Measurements from ENCODE around the gene REG4.

DNA sequence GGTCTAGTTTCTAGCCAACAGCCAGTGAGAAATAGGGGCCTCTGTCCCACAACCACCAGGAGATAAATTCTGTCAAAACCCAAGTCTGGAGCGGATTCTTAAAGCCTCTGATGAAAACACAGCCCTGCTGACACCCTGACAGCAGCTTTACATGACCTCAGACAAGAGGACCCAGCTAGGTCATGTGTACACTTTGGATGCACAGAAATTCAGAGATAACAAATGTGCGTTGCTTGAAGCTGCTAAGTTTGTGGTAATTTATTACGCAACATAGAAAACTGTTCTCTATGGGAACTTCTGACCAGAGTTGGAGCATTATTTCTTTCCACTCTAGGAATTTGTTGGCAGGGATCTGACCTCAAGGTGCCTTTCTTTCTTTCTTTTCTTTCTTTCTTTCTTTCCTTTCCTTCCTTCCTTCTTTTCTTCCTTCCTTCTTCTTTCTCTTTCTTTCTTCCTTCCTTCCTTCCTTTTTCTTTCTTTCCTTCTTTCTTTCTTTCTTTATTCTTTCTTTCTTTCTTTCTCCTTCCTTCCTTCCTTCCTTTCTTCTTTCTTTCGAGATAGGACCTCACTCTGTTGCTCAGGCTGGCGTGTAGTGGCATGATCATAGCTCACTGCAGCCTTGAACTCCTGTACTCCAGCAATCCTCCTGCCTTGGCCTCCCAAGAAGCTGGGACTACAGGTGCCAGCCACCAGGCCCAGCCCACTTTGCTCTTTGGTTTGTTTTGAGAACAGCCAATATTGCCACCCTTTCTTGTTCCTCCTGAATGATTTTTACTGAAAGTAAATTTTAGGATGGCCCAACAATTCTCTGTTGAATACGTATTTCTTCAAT is 27.7 kb downstream of the REG4 start:
- TF ChIP-seq EZH2 (IDR thresholded peaks at IDR 0.05) (no peak), POLR2AphosphoS5 (IDR thresholded peaks at IDR 0.05; ENCODE audit: borderline replicate concordance, low read depth, low read length) (no peak), FOXP2 (optimal IDR thresholded peaks at IDR 0.05; ENCODE audit: control extremely low read depth, extremely low read length, insufficient read depth) (no peak)

Data from SK-N-MC (cell line).